ENCODE results near the gene ARHGEF28. TPM values are rescaled to one million over a fixed set of nuclear protein-coding genes. Genes with fewer than 3 reads are reported as not detected.

The ARHGEF28 gene
- total RNA-seq, 1 donor from 2014 or later, result 37.4 TPM

DNA sequence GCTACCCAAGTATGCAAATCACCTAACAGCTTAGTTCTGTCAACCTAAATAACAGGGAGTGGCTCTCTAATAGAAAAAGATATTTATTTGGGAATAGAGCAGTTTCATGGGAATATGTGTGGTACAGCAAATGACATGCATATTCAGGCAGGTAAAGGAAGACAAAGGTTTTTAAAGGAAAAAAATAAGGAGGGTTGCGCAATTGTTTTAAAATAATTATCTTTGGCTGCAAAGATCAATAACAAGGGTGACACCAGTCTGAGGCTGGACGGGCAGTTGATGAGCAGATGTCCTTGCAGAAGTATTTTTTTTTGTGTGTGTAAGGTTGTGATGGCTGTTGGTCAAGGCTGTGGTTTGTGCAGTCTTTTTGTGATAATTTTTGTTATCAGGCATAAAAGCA, 332.0 kb downstream of the ARHGEF28 start:
- FAIRE-seq (no peak), DNase-seq (ENCODE audit: low read depth) (no peak)
- Histone ChIP-seq H3K36me3 (ENCODE audit: control insufficient read depth, insufficient read depth, low read length) (no peaks in the 10 kb centered on the region), H3K27me3 (ENCODE audit: control insufficient read depth, insufficient read depth, low read length) (no peaks in the 10 kb centered on the region), H3K4me3 (ENCODE audit: low read depth, low read length) (no peak overlapping the region)
- TF ChIP-seq, protein P1, sequence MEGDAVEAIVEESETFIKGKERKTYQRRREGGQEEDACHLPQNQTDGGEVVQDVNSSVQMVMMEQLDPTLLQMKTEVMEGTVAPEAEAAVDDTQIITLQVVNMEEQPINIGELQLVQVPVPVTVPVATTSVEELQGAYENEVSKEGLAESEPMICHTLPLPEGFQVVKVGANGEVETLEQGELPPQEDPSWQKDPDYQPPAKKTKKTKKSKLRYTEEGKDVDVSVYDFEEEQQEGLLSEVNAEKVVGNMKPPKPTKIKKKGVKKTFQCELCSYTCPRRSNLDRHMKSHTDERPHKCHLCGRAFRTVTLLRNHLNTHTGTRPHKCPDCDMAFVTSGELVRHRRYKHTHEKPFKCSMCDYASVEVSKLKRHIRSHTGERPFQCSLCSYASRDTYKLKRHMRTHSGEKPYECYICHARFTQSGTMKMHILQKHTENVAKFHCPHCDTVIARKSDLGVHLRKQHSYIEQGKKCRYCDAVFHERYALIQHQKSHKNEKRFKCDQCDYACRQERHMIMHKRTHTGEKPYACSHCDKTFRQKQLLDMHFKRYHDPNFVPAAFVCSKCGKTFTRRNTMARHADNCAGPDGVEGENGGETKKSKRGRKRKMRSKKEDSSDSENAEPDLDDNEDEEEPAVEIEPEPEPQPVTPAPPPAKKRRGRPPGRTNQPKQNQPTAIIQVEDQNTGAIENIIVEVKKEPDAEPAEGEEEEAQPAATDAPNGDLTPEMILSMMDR (IDR thresholded peaks at IDR 0.05; ENCODE audit: insufficient read depth, low read length, severe bottlenecking), result no peak

DNA sequence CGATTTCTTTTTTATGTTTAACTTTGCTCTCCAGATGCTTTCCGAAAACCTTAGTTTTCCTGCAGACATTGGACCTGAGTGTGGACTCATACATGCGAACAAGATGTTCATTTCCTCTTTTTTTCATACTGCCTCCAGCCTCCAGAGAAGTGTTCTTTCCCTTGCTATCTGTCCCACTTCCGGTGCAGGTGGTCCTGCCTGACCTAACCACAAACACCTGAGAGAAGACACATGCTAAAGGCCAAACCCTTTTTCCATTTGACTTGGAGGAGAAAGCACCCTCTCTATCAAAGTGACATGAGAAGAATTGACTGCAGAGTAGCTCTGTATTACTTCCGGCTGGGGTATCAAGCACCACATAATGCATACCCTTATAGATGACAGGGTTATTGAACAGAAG, 334.0 kb downstream of the ARHGEF28 start:
- H3K27me3 ChIP-seq (ENCODE audit: control insufficient read depth, insufficient read depth, low read length), result no peaks in the 10 kb centered on the region
- no peak for DNase-seq (ENCODE audit: low read depth)
- no peak overlapping the region for H3K4me3 ChIP-seq (ENCODE audit: low read depth, low read length)
- H3K36me3 ChIP-seq (ENCODE audit: control insufficient read depth, insufficient read depth, low read length), result no peaks in the 10 kb centered on the region
- TF ChIP-seq, protein P1 (IDR thresholded peaks at IDR 0.05; ENCODE audit: insufficient read depth, low read length, severe bottlenecking), result no peak
- FAIRE-seq, result no peak

DNA sequence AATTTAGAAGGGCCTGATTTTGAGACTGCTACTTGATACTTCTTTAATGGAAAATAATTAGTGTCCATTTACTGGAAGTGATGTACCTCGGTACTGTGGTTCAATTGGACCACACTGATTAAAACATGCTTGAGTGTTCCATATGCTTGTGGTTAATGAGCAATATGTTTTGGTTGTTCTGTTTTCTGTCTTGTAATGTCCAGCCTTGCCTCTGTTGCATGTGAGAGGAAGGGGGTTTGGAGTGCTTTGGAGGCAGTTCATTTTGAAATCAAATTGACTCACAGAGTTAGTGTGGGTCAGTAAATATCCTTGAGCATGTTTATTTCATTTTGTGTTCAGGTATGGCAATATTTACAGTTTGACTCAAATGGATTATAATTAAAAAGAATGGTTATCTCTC, 334.4 kb downstream of the ARHGEF28 start:
- Histone ChIP-seq H3K36me3 (ENCODE audit: control insufficient read depth, insufficient read depth, low read length) (no peaks in the 10 kb centered on the region), H3K27me3 (ENCODE audit: control insufficient read depth, insufficient read depth, low read length) (no peaks in the 10 kb centered on the region), H3K4me3 (ENCODE audit: low read depth, low read length) (no peak overlapping the region)
- TF ChIP-seq, protein P1 (IDR thresholded peaks at IDR 0.05; ENCODE audit: insufficient read depth, low read length, severe bottlenecking), result no peak
- FAIRE-seq (no peak), DNase-seq (ENCODE audit: low read depth) (peak; percentile 49)

DNA sequence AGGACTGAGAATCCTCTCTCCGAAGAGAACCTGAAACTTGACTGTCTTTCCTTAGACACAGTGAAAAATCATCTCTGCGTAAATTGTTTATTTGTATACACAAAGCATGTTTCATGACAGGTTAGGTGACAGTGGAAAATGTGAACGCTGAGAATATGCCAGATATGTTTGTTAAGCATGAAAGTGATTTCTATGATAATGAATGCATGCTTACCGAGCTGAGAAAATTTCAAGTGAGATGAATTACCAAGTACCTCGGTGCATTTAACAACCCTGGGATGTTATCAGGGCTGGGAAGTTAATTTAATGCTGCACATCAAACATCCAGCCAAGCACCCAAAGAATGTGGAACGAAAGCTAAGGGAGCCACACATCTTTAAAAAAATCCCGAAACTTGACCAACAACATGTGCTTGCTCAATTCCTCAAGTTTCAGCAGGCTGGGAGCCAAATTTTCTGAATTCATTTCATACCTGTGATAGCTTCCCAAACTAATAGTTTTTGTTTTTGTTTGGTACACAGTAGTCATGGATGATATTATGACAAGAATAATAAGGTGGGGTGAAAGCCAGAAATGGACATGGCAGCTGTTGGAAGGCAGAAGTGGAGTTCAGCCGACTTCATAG, 336.9 kb downstream of the ARHGEF28 start:
- TF ChIP-seq, protein P1 (IDR thresholded peaks at IDR 0.05; ENCODE audit: insufficient read depth, low read length, severe bottlenecking), result no peak
- Histone ChIP-seq H3K4me3 (ENCODE audit: low read depth, low read length) (no peak overlapping the region), H3K27me3 (ENCODE audit: control insufficient read depth, insufficient read depth, low read length) (no peaks in the 10 kb centered on the region), H3K36me3 (ENCODE audit: control insufficient read depth, insufficient read depth, low read length) (no peaks in the 10 kb centered on the region)
- DNase-seq (ENCODE audit: low read depth), result peak; percentile 75
- FAIRE-seq, result no peak

DNA sequence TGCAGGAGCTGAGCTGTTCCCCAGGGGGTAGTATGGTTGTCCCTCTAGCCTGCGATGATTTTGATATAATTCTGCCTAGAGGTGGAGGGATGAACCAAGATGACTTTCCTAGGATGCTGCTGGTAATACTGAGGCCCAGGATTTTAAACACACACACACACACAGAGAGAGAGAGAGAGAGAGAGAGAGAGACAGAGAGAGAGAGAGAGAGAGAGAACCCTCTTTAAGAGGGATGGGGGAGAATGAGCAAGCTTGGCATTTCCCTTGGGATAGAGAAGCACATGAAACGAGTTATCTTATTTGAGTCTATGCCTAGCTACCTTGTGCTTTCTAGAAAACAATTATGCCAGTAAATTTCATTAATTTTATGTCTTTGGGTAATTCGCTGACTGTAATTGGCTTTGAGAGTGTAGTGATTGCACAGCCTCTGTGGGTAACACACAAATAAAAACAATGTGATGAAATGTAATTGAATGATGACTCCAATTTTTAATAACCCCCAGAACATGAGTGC, 338.4 kb downstream of the ARHGEF28 start:
- no peak overlapping the region for H3K4me3 ChIP-seq (ENCODE audit: low read depth, low read length)
- TF ChIP-seq, protein P1 (IDR thresholded peaks at IDR 0.05; ENCODE audit: insufficient read depth, low read length, severe bottlenecking), result no peak
- DNase-seq (ENCODE audit: low read depth) (no peak), FAIRE-seq (no peak)
- H3K36me3 ChIP-seq (ENCODE audit: control insufficient read depth, insufficient read depth, low read length), result no peaks in the 10 kb centered on the region
- no peaks in the 10 kb centered on the region for H3K27me3 ChIP-seq (ENCODE audit: control insufficient read depth, insufficient read depth, low read length)

DNA sequence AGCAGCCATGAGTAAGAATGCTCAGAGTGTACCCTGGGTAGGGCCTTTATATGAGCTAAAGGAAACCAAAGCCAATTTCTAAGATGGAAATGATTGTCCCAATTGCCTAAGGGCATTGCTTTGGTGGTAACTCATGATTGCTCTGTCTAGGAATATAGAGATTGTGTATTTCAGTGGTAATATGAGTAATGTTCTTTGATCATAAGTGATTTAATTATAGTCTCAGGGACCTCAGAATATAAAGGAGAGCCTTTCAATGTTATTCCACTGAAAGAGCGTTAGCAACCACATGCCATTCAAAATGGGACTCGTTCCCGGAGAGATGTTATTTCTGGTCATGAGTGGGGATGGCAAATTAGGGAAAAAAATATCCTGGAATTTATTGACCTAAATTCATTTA, 340.5 kb downstream of the ARHGEF28 start:
- peak; percentile 54 for DNase-seq (ENCODE audit: low read depth)
- Histone ChIP-seq H3K36me3 (ENCODE audit: control insufficient read depth, insufficient read depth, low read length) (no peaks in the 10 kb centered on the region), H3K4me3 (ENCODE audit: low read depth, low read length) (no peak overlapping the region), H3K27me3 (ENCODE audit: control insufficient read depth, insufficient read depth, low read length) (no peaks in the 10 kb centered on the region)
- TF ChIP-seq, protein P1 (IDR thresholded peaks at IDR 0.05; ENCODE audit: insufficient read depth, low read length, severe bottlenecking), result no peak
- FAIRE-seq, result no peak

Data from bronchial epithelial cell (primary cell).